ENCODE data around the gene ADCY7.

DNA sequence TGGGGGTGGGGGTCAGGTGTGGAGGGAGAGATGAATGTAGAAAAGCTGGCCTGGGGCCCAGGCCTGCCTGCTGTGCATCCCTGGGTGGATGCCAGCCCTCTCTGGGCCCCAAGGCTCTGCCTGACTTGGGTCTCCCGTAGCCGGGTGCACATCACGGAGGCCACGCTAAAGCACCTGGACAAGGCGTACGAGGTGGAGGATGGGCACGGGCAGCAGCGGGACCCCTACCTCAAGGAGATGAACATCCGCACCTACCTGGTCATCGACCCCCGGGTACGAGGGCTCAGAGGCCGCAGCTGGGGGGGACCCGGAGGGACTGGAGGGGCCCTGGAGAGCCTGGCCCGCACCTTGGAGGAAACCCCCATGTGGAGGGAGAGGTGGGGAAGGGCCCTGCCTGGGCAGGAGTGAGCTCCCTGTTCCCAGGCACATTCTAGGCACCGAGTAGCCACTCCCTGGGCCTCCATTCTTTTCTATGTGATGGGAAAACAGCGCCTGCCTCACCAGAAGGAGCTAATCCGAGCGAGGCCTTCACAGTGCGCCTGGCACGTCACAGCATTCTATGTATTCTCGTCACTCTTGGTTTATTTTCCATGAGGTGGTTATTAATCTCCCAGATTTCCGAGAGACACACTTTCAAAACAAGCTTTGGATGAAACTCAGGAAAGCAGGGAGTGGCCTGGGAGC lies 34.7 kb downstream of the ADCY7 start:
- TF ChIP-seq, protein P1, sequence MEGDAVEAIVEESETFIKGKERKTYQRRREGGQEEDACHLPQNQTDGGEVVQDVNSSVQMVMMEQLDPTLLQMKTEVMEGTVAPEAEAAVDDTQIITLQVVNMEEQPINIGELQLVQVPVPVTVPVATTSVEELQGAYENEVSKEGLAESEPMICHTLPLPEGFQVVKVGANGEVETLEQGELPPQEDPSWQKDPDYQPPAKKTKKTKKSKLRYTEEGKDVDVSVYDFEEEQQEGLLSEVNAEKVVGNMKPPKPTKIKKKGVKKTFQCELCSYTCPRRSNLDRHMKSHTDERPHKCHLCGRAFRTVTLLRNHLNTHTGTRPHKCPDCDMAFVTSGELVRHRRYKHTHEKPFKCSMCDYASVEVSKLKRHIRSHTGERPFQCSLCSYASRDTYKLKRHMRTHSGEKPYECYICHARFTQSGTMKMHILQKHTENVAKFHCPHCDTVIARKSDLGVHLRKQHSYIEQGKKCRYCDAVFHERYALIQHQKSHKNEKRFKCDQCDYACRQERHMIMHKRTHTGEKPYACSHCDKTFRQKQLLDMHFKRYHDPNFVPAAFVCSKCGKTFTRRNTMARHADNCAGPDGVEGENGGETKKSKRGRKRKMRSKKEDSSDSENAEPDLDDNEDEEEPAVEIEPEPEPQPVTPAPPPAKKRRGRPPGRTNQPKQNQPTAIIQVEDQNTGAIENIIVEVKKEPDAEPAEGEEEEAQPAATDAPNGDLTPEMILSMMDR (IDR thresholded peaks at IDR 0.05), result no peak
- TF ChIP-seq POLR2A (IDR thresholded peaks at IDR 0.05), result no peak
